ENCODE results near the gene ZNF593. TPM values are rescaled to one million over a fixed set of nuclear protein-coding genes. Genes with fewer than 3 reads are reported as not detected.
A peak's percentile ranks its signal among the peaks of the same experiment; 100 is the strongest.

Gene ZNF593
- total and polyA plus RNA-seq, 2 experiments from 2014 or later: 26.2 to 108 TPM

DNA sequence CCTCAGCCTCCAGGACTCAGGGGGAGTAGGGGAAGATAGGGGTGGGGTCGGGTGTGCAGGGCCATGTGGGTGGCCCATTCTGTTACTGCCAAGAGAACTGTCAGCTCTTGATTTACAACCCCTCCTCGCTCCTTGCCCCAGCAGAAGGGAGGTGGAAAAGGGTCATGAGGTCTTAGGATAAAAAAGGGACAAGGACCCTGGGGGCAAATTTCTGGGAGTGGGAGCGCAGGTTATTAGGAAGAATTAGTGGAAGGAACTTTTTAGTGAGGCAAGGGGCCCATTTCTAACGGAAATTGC is 10.0 kb upstream of the ZNF593 start:
- Histone ChIP-seq H3K27ac (ENCODE audit: low read depth) (no peak overlapping the region), H4K20me1 (replicated peaks; ENCODE audit: insufficient read depth) (no peaks in the 10 kb centered on the region; the same call in 1 of the 2 replicates), H3F3A (replicated peaks; ENCODE audit: low read depth) (peaks cover 16% of the 10 kb centered on the region), H3K79me2 (replicated peaks; ENCODE audit: insufficient read depth) (no peaks in the 10 kb centered on the region), H3K4me1 (ENCODE audit: insufficient read depth) (peaks cover 51% of the 10 kb centered on the region), H3K4me3 (no peak overlapping the region; the same call in 1 of the 2 replicates), H3K9me2 (ENCODE audit: insufficient read depth) (no peaks in the 10 kb centered on the region), H3K27me3 (ENCODE audit: insufficient read depth) (peaks cover 100% of the 10 kb centered on the region), H2AFZ (no peak overlapping the region), H3K36me3 (ENCODE audit: insufficient read depth) (no peaks in the 10 kb centered on the region), H3K4me2 (no peak overlapping the region)
- Mint-ChIP-seq H3K9me3 (peaks cover 3% of the 10 kb centered on the region; the same call in 1 of the 3 replicates), H3K27ac (no peak overlapping the region), H3K4me3 (peak overlapping the region; percentile 54; the same call in 1 of the 3 replicates), H3K27me3 (ENCODE audit: insufficient read depth, low read depth, poor library complexity) (peaks cover 82% of the 10 kb centered on the region), H3K4me1 (peaks cover 56% of the 10 kb centered on the region), H3K36me3 (ENCODE audit: low read depth) (no peaks in the 10 kb centered on the region)
- DNase-seq (ENCODE audit: low spot score) (no peak), ATAC-seq (no peak)
- TF ChIP-seq NANOG (IDR thresholded peaks at IDR 0.05; ENCODE audit: borderline replicate concordance) (no peak), EZH2phosphoT487 (IDR thresholded peaks at IDR 0.05; ENCODE audit: unreplicated experiment) (no peak), ETS1 (IDR thresholded peaks at IDR 0.05) (no peak)

- Histone ChIP-seq H3K4me2 (peak overlapping the region; percentile 87), H3K9me2 (ENCODE audit: insufficient read depth) (no peaks in the 10 kb centered on the region), H2AFZ (peak overlapping the region; percentile 95), H3K27ac (ENCODE audit: low read depth) (no peak overlapping the region), H3F3A (replicated peaks; ENCODE audit: low read depth) (peaks cover 9% of the 10 kb centered on the region; the same call in 1 of the 2 replicates), H3K79me2 (replicated peaks; ENCODE audit: insufficient read depth) (no peaks in the 10 kb centered on the region), H3K36me3 (ENCODE audit: insufficient read depth) (no peaks in the 10 kb centered on the region), H3K4me1 (ENCODE audit: insufficient read depth) (peaks cover 49% of the 10 kb centered on the region), H3K27me3 (ENCODE audit: insufficient read depth) (peaks cover 100% of the 10 kb centered on the region), H3K4me3 (peak overlapping the region; percentile 65), H4K20me1 (replicated peaks; ENCODE audit: insufficient read depth) (no peaks in the 10 kb centered on the region)
- H3K36me3 Mint-ChIP-seq (ENCODE audit: low read depth): no peaks in the 10 kb centered on the region
- H3K4me3 Mint-ChIP-seq: peak overlapping the region; percentile 67
- no peak overlapping the region for H3K27ac Mint-ChIP-seq
- ATAC-seq (peak; percentile 13), DNase-seq (ENCODE audit: low spot score) (peak; percentile 35)
- peaks cover 80% of the 10 kb centered on the region for H3K27me3 Mint-ChIP-seq (ENCODE audit: insufficient read depth, low read depth, poor library complexity)
- TF ChIP-seq EZH2 (IDR thresholded peaks at IDR 0.05; ENCODE audit: low read depth, unreplicated experiment) (peak; percentile 78), STAT1 (IDR thresholded peaks at IDR 0.05; ENCODE audit: unreplicated experiment) (no peak), EZH2phosphoT487 (IDR thresholded peaks at IDR 0.05; ENCODE audit: unreplicated experiment) (no peak), JUNB (IDR thresholded peaks at IDR 0.05; ENCODE audit: unreplicated experiment) (no peak)
- TF ChIP-seq, protein P1, sequence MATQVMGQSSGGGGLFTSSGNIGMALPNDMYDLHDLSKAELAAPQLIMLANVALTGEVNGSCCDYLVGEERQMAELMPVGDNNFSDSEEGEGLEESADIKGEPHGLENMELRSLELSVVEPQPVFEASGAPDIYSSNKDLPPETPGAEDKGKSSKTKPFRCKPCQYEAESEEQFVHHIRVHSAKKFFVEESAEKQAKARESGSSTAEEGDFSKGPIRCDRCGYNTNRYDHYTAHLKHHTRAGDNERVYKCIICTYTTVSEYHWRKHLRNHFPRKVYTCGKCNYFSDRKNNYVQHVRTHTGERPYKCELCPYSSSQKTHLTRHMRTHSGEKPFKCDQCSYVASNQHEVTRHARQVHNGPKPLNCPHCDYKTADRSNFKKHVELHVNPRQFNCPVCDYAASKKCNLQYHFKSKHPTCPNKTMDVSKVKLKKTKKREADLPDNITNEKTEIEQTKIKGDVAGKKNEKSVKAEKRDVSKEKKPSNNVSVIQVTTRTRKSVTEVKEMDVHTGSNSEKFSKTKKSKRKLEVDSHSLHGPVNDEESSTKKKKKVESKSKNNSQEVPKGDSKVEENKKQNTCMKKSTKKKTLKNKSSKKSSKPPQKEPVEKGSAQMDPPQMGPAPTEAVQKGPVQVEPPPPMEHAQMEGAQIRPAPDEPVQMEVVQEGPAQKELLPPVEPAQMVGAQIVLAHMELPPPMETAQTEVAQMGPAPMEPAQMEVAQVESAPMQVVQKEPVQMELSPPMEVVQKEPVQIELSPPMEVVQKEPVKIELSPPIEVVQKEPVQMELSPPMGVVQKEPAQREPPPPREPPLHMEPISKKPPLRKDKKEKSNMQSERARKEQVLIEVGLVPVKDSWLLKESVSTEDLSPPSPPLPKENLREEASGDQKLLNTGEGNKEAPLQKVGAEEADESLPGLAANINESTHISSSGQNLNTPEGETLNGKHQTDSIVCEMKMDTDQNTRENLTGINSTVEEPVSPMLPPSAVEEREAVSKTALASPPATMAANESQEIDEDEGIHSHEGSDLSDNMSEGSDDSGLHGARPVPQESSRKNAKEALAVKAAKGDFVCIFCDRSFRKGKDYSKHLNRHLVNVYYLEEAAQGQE (IDR thresholded peaks at IDR 0.05; ENCODE audit: unreplicated experiment): no peak
- peaks cover 3% of the 10 kb centered on the region; the same call in 1 of the 3 replicates for H3K9me3 Mint-ChIP-seq
- H3K4me1 Mint-ChIP-seq: peaks cover 56% of the 10 kb centered on the region
Observed at GRCh38 chr1:26160527-26161414, 8.9 kb upstream of the ZNF593 start.
